Measurements from ENCODE around the gene LIN37.

GRCh38 chr19:35775298-35776101 lies 27.1 kb downstream of the LIN37 start, which contains the start of gene ARHGAP33:
- TF ChIP-seq JUN (IDR thresholded peaks at IDR 0.05; ENCODE audit: borderline replicate concordance, insufficient read depth, insufficient read length, low read depth) (no peak), CTCF (IDR thresholded peaks at IDR 0.05; ENCODE audit: extremely low read depth in 1 of 2, insufficient read depth in 1 of 2, low read depth in 1 of 2, low read length in 2 of 2) (no peak), POLR2A (IDR thresholded peaks at IDR 0.05; ENCODE audit: low read depth, low read length) (no peak), MYC (IDR thresholded peaks at IDR 0.05; ENCODE audit: low read depth, low read length) (no peak), MAX (IDR thresholded peaks at IDR 0.05; ENCODE audit: insufficient read depth, insufficient read length) (no peak), POLR2AphosphoS5 (IDR thresholded peaks at IDR 0.05; ENCODE audit: insufficient read depth, low read depth, low read length) (peak; percentile 64)

All from endothelial cell of umbilical vein (primary cell).